Measurements from ENCODE around the gene IL26. TPM values are rescaled to one million over a fixed set of nuclear protein-coding genes. Genes with fewer than 3 reads are reported as not detected.

IL26 gene
- total RNA-seq, 1 experiment from 2014 or later: not detected

- H3K27me3 ChIP-seq (ENCODE audit: control insufficient read depth, insufficient read depth, low read length): no peaks in the 10 kb centered on the region
- peaks cover 22% of the 10 kb centered on the region for H3K4me1 ChIP-seq (ENCODE audit: control insufficient read depth, insufficient read depth, low read length)
- POLR2A ChIA-PET: no interaction called here
- no peaks in the 10 kb centered on the region for H3K36me3 ChIP-seq (ENCODE audit: control insufficient read depth, insufficient read depth, low read length)
- ATAC-seq (no peak), DNase-seq (ENCODE audit: low read depth, low spot score) (no peak)
- no peaks in the 10 kb centered on the region for H3K9me3 ChIP-seq (ENCODE audit: control insufficient read depth, insufficient read depth, low read depth, low read length)
- TF ChIP-seq POLR2AphosphoS5 (IDR thresholded peaks at IDR 0.05; ENCODE audit: low read depth, low read length) (no peak), SIN3A (IDR thresholded peaks at IDR 0.05; ENCODE audit: borderline replicate concordance, insufficient read depth, low read depth, low read length) (no peak), TCF7L2 (IDR thresholded peaks at IDR 0.05; ENCODE audit: low read depth, low read length) (no peak)
- TF ChIP-seq, protein P1, sequence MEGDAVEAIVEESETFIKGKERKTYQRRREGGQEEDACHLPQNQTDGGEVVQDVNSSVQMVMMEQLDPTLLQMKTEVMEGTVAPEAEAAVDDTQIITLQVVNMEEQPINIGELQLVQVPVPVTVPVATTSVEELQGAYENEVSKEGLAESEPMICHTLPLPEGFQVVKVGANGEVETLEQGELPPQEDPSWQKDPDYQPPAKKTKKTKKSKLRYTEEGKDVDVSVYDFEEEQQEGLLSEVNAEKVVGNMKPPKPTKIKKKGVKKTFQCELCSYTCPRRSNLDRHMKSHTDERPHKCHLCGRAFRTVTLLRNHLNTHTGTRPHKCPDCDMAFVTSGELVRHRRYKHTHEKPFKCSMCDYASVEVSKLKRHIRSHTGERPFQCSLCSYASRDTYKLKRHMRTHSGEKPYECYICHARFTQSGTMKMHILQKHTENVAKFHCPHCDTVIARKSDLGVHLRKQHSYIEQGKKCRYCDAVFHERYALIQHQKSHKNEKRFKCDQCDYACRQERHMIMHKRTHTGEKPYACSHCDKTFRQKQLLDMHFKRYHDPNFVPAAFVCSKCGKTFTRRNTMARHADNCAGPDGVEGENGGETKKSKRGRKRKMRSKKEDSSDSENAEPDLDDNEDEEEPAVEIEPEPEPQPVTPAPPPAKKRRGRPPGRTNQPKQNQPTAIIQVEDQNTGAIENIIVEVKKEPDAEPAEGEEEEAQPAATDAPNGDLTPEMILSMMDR (IDR thresholded peaks at IDR 0.05): no peak
- TF ChIP-seq, protein P2, sequence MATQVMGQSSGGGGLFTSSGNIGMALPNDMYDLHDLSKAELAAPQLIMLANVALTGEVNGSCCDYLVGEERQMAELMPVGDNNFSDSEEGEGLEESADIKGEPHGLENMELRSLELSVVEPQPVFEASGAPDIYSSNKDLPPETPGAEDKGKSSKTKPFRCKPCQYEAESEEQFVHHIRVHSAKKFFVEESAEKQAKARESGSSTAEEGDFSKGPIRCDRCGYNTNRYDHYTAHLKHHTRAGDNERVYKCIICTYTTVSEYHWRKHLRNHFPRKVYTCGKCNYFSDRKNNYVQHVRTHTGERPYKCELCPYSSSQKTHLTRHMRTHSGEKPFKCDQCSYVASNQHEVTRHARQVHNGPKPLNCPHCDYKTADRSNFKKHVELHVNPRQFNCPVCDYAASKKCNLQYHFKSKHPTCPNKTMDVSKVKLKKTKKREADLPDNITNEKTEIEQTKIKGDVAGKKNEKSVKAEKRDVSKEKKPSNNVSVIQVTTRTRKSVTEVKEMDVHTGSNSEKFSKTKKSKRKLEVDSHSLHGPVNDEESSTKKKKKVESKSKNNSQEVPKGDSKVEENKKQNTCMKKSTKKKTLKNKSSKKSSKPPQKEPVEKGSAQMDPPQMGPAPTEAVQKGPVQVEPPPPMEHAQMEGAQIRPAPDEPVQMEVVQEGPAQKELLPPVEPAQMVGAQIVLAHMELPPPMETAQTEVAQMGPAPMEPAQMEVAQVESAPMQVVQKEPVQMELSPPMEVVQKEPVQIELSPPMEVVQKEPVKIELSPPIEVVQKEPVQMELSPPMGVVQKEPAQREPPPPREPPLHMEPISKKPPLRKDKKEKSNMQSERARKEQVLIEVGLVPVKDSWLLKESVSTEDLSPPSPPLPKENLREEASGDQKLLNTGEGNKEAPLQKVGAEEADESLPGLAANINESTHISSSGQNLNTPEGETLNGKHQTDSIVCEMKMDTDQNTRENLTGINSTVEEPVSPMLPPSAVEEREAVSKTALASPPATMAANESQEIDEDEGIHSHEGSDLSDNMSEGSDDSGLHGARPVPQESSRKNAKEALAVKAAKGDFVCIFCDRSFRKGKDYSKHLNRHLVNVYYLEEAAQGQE (IDR thresholded peaks at IDR 0.05; ENCODE audit: insufficient read depth in 1 of 2, low read depth in 2 of 2, low read length in 1 of 2): no peak
- in situ Hi-C loops (cut with HindIII; ENCODE audit: low pct_unique_long_range_greater_than_20kb, low sequenced_read_pairs): no loop called here
- H3K27ac ChIP-seq (ENCODE audit: low read length): no peak overlapping the region; the same call in 1 of the 2 replicates
- intact Hi-C loops (cut with micrococcal nuclease; ENCODE audit: unreplicated experiment): no loop called here
- BruUV-seq (replicated peaks): no TSS peak
- CTCF ChIA-PET: no interaction called here
- H3K4me3 ChIP-seq (ENCODE audit: low read depth in 2 of 2, low read length in 2 of 2): no peak overlapping the region
Observed at GRCh38 chr12:68227356-68227755, 1.7 kb upstream of the IL26 start.

DNA sequence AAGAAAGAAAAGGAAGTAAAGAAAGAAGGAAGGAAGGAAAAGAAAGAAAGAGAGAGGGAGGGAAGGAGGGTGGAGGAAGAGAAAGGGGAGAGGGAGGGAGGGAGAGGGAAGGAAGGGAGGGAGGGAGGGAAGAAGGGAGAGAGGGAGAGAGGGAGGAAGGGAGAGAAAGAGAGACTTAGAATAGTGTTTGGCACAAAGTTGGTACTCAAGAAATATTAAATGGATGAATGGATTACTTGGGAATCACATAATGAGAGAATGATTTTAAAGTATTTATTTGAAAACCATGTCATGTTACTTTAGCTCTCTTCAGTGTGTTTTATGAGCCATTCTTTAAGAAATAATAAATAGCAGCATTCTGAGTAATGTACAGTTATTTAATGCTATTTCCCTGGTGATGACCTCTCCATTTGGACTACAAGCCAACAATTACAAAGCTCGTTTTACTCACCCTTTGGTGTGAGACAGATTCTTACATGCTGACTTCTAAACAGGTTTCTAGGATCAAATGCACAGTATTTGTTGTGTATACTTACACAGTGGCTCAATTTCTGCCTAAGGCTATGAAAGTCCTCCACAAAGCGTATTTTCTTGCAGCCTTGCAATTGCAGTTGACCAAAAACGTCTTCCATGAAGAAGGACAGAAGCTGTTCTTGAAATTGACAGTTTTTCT is 861 bp downstream of the IL26 start:
- TF ChIP-seq, protein P1 (IDR thresholded peaks at IDR 0.05): no peak
- no peak for TF ChIP-seq TCF7L2 (IDR thresholded peaks at IDR 0.05; ENCODE audit: low read depth, low read length)
- no peak for TF ChIP-seq SIN3A (IDR thresholded peaks at IDR 0.05; ENCODE audit: borderline replicate concordance, insufficient read depth, low read depth, low read length)
- TF ChIP-seq, protein P2 (IDR thresholded peaks at IDR 0.05; ENCODE audit: insufficient read depth in 1 of 2, low read depth in 2 of 2, low read length in 1 of 2): no peak
- no peak for TF ChIP-seq POLR2AphosphoS5 (IDR thresholded peaks at IDR 0.05; ENCODE audit: low read depth, low read length)
- ChIA-PET POLR2A (interaction anchor here (0.6 kb wide), 1 partner anchor 322 kb away, joined by 3 read pairs; no protein-coding TSS in a partner anchor), CTCF (interaction anchor here (0.8 kb wide), 1 partner anchor 12 kb away, joined by 9 read pairs; no protein-coding TSS in a partner anchor)
- Histone ChIP-seq H3K4me1 (ENCODE audit: control insufficient read depth, insufficient read depth, low read length) (peaks cover 24% of the 10 kb centered on the region), H3K27ac (ENCODE audit: low read length) (peak overlapping the region; percentile 51; the same call in 1 of the 2 replicates), H3K9me3 (ENCODE audit: control insufficient read depth, insufficient read depth, low read depth, low read length) (no peaks in the 10 kb centered on the region), H3K36me3 (ENCODE audit: control insufficient read depth, insufficient read depth, low read length) (no peaks in the 10 kb centered on the region), H3K4me3 (ENCODE audit: low read depth in 2 of 2, low read length in 2 of 2) (no peak overlapping the region), H3K27me3 (ENCODE audit: control insufficient read depth, insufficient read depth, low read length) (no peaks in the 10 kb centered on the region)
- ATAC-seq (no peak), DNase-seq (ENCODE audit: low read depth, low spot score) (no peak)
- no TSS peak for BruUV-seq (replicated peaks)
- intact Hi-C loops (cut with micrococcal nuclease; ENCODE audit: unreplicated experiment) (no loop called here), in situ Hi-C loops (cut with HindIII; ENCODE audit: low pct_unique_long_range_greater_than_20kb, low sequenced_read_pairs) (no loop called here)
